IMR-90 (cell line): ENCODE results near the gene UBR1. TPM values are rescaled to one million over a fixed set of nuclear protein-coding genes. Genes with fewer than 3 reads are reported as not detected.

ENCODE experiments used
- ATAC-seq: fragments of 200-7000 bp; cut with Tn5 transposase; 2 replicates; pipeline ENCODE4 v1.9.1; 2020; ENCODE audit warnings: low read depth, mild to moderate bottlenecking, moderate library complexity
- BruUV-seq: library from RNA; stranded (reverse); fragments of 400-500 nt; replicated peaks from 2 replicates; lab custom pipeline; 2021; lab: Mats Ljungman, UMichigan
- CTCF ChIA-PET: fragments of 300-600 bp; formaldehyde crosslinking; extraction: SDS; loops from one replicate; lab custom pipeline; 2021; ENCODE audit warnings: antibody characterized with exemption; lab: Yijun Ruan, JAX
- POLR2A ChIA-PET: fragments of 300-600 bp; sonication (Branson Sonifier 250); formaldehyde crosslinking; loops from one replicate; lab custom pipeline; 2022; ENCODE audit warnings: antibody characterized with exemption; ENCODE audit not compliant: unreplicated experiment; lab: Charles Lee
- DNase-seq: peaks from one replicate; pipeline ENCODE4 v3.0.0; 2013
- H2AFZ ChIP-seq: replicated peaks from 2 replicates; pipeline ENCODE3; 2013; ENCODE audit warnings: low read length, mild to moderate bottlenecking; ENCODE audit not compliant: poor library complexity
- H2AK5ac ChIP-seq: 2 replicates; pipeline ENCODE4 v1.6.1; 2013; ENCODE audit warnings: low read depth, low read length, inconsistent platforms
- H2AK9ac ChIP-seq: replicated peaks from 2 replicates; pipeline ENCODE3; 2013; ENCODE audit warnings: mild to moderate bottlenecking, low read depth, low read length, moderate library complexity; ENCODE audit not compliant: poor library complexity
- H2BK120ac ChIP-seq: 2 replicates; pipeline ENCODE4 v1.6.1; 2013; ENCODE audit warnings: low read depth, low read length, inconsistent platforms
- H2BK15ac ChIP-seq: 3 replicates; pipeline ENCODE4 v1.6.1; 2013; ENCODE audit warnings: low read depth, low read length, inconsistent platforms
- H2BK20ac ChIP-seq: 2 replicates; pipeline ENCODE4 v1.6.1; 2013; ENCODE audit warnings: low read depth, mild to moderate bottlenecking, inconsistent platforms, low read length, moderate library complexity
- H2BK5ac ChIP-seq: 2 replicates; pipeline ENCODE4 v1.6.1; 2013; ENCODE audit warnings: mild to moderate bottlenecking, low read depth, low read length, inconsistent platforms; ENCODE audit not compliant: poor library complexity, severe bottlenecking
- H3K14ac ChIP-seq: replicated peaks from 2 replicates; pipeline ENCODE4 v1.6.1; 2013; ENCODE audit warnings: low read depth, low read length, inconsistent platforms
- H3K18ac ChIP-seq: 2 replicates; pipeline ENCODE4 v1.6.1; 2013; ENCODE audit warnings: low read depth, low read length, control low read depth
- H3K23ac ChIP-seq: 2 replicates; pipeline ENCODE4 v1.6.1; 2013; ENCODE audit warnings: low read depth, low read length, inconsistent platforms
- H3K27ac ChIP-seq: 2 replicates; pipeline ENCODE4 v1.5.1; 2013; ENCODE audit warnings: mild to moderate bottlenecking, control low read depth, low read length; ENCODE audit not compliant: insufficient read depth
- H3K27me3 ChIP-seq: 2 replicates; pipeline ENCODE4 v1.6.1; 2013; ENCODE audit warnings: low read length; ENCODE audit not compliant: control insufficient read depth, insufficient read depth
- H3K36me3 ChIP-seq: 2 replicates; pipeline ENCODE4 v1.6.1; 2013; ENCODE audit warnings: low read length, mixed read lengths; ENCODE audit not compliant: control insufficient read depth, insufficient read depth
- H3K4ac ChIP-seq: 2 replicates; pipeline ENCODE4 v1.6.1; 2013; ENCODE audit warnings: low read depth, low read length, inconsistent platforms
- H3K4me1 ChIP-seq: 2 replicates; pipeline ENCODE4 v1.6.1; 2013; ENCODE audit warnings: low read length, mixed read lengths; ENCODE audit not compliant: control insufficient read depth, insufficient read depth
- H3K4me2 ChIP-seq: 2 replicates; pipeline ENCODE4 v1.6.1; 2013; ENCODE audit warnings: low read depth, mild to moderate bottlenecking, control low read depth, low read length, moderate library complexity
- H3K4me3 ChIP-seq: 2 replicates; pipeline ENCODE4 v1.5.1; 2013; ENCODE audit warnings: low read depth, mild to moderate bottlenecking, control low read depth, low read length, moderate library complexity; ENCODE audit not compliant: insufficient read depth
- H3K56ac ChIP-seq: 2 replicates; pipeline ENCODE4 v1.6.1; 2013; ENCODE audit warnings: low read length, inconsistent platforms; ENCODE audit not compliant: insufficient read depth; ENCODE audit errors: extremely low read depth
- H3K79me1 ChIP-seq, 2 experiments: 2 replicates each; pipeline ENCODE4 v1.6.1; 2013; ENCODE audit warnings: low read length in 2 of 2, inconsistent platforms in 1 of 2, low read depth in 1 of 2
- H3K9ac ChIP-seq: 2 replicates; pipeline ENCODE4 v1.6.1; 2013; ENCODE audit warnings: low read depth, low read length, control low read depth
- H3K9me1 ChIP-seq: 2 replicates; pipeline ENCODE4 v1.6.1; 2013; ENCODE audit warnings: low read length, inconsistent platforms; ENCODE audit not compliant: insufficient read depth
- H3K9me3 ChIP-seq: 2 replicates; pipeline ENCODE4 v1.6.1; 2013; ENCODE audit warnings: low read length; ENCODE audit not compliant: control insufficient read depth, insufficient read depth
- H4K20me1 ChIP-seq: 2 replicates; pipeline ENCODE4 v1.6.1; 2013; ENCODE audit warnings: low read length, inconsistent platforms; ENCODE audit not compliant: insufficient read depth
- H4K5ac ChIP-seq: 2 replicates; pipeline ENCODE4 v1.6.1; 2013; ENCODE audit warnings: mild to moderate bottlenecking, low read depth, low read length, control low read depth
- H4K8ac ChIP-seq, 2 experiments: 2 replicates each; pipeline ENCODE4 v1.6.1; 2013; ENCODE audit warnings: low read depth in 2 of 2, low read length in 2 of 2, control low read depth in 1 of 2, inconsistent platforms in 1 of 2
- H4K91ac ChIP-seq: 2 replicates; pipeline ENCODE4 v1.6.1; 2013; ENCODE audit warnings: low read depth, low read length, inconsistent platforms; ENCODE audit not compliant: insufficient read depth
- CEBPB ChIP-seq: IDR thresholded peaks from 2 replicates; pipeline ENCODE4 v1.6.1; 2012; ENCODE audit warnings: low read depth, low read length, improper control_type of control experiment
- FOS ChIP-seq: fragments of 150-350 bp; IDR thresholded peaks from 2 replicates; pipeline ENCODE4 v1.6.1; 2016; ENCODE audit warnings: low read depth, low read length
- MAFK ChIP-seq: IDR thresholded peaks from 2 replicates; pipeline ENCODE4 v1.6.1; 2012; ENCODE audit warnings: low read depth, low read length, improper control_type of control experiment
- MAZ ChIP-seq: IDR thresholded peaks from 2 replicates; pipeline ENCODE4 v1.6.1; 2012; ENCODE audit warnings: low read depth, mild to moderate bottlenecking, low read length, improper control_type of control experiment, moderate library complexity, borderline replicate concordance
- MXI1 ChIP-seq: IDR thresholded peaks from 2 replicates; pipeline ENCODE4 v1.6.1; 2012; ENCODE audit warnings: low read depth, mild to moderate bottlenecking, low read length, moderate library complexity, borderline replicate concordance
- NFE2L2 ChIP-seq: fragments of 150-350 bp; IDR thresholded peaks from 2 replicates; pipeline ENCODE4 v1.6.1; 2016; ENCODE audit warnings: low read depth, mild to moderate bottlenecking, low read length
- POLR2A ChIP-seq: IDR thresholded peaks from 2 replicates; pipeline ENCODE4 v1.6.1; 2012; ENCODE audit warnings: mild to moderate bottlenecking, low read depth, low read length
- RAD21 ChIP-seq: IDR thresholded peaks from 2 replicates; pipeline ENCODE4 v1.6.1; 2012; ENCODE audit warnings: low read length, improper control_type of control experiment
- RFX5 ChIP-seq: IDR thresholded peaks from 2 replicates; pipeline ENCODE4 v1.8.0; 2012; ENCODE audit warnings: low read depth, mild to moderate bottlenecking, low read length, moderate library complexity
- SMC3 ChIP-seq: fragments of 150-350 bp; IDR thresholded peaks from 2 replicates; pipeline ENCODE4 v1.6.1; 2016; ENCODE audit warnings: low read depth, mild to moderate bottlenecking, antibody characterized with exemption, low read length, moderate library complexity
- WGBS, 2 experiments: methylation state at CpG; one replicate each; pipeline versions ENCODE4 v1.1.5 to v1.1.7; 2013; ENCODE audit warnings: missing lambda C conversion rate in 2 of 2; ENCODE audit not compliant: insufficient read length in 1 of 2; ENCODE audit errors: extremely low coverage in 2 of 2; 5-methylcytosine and 5-hydroxymethylcytosine counted together
- dilution Hi-C: fragments of 300-500 bp; cut with HindIII; formaldehyde crosslinking; loops from one replicate; pipeline ENCODE4 v1.14.3; 2018; ENCODE audit warnings: low sequenced_read_pairs; ENCODE audit not compliant: unreplicated experiment
- in situ Hi-C: fragments of 300-500 bp; cut with MboI; formaldehyde crosslinking; loops from 3 replicates; pipeline ENCODE4 v1.14.3; 2019; ENCODE audit warnings: low sequenced_read_pairs, inconsistent platforms, mixed read lengths
- intact Hi-C: fragments of 100-400 bp; cut with micrococcal nuclease; formaldehyde crosslinking; loops from 2 replicates; pipeline ENCODE4 v1.10.0; 2022
- polyA plus RNA-seq, 3 experiments: library from polyadenylated mRNA; depleted of rRNA; stranded (reverse); fragments of >200 nt; gene quantifications; 2 replicates each; pipeline ENCODE4 v1.2.3, GENCODE V29; 2012; ENCODE audit warnings: low replicate concordance in 1 of 3
- total RNA-seq: library from RNA; depleted of rRNA; stranded (reverse); fragments of >200 nt; gene quantifications from 2 replicates; pipeline ENCODE4 v1.2.3, GENCODE V29; 2012
- TF ChIP-seq, protein P1 (sequence below): fragments of 150-350 bp; IDR thresholded peaks from 2 replicates; pipeline ENCODE4 v1.6.1; 2016; ENCODE audit warnings: low read depth, mild to moderate bottlenecking, low read length, moderate library complexity, borderline replicate concordance

Gene UBR1
- total and polyA plus RNA-seq, 2 of the 4 experiments (the other 2 are of a cell fraction): 6.5 to 30.1 TPM

DNA sequence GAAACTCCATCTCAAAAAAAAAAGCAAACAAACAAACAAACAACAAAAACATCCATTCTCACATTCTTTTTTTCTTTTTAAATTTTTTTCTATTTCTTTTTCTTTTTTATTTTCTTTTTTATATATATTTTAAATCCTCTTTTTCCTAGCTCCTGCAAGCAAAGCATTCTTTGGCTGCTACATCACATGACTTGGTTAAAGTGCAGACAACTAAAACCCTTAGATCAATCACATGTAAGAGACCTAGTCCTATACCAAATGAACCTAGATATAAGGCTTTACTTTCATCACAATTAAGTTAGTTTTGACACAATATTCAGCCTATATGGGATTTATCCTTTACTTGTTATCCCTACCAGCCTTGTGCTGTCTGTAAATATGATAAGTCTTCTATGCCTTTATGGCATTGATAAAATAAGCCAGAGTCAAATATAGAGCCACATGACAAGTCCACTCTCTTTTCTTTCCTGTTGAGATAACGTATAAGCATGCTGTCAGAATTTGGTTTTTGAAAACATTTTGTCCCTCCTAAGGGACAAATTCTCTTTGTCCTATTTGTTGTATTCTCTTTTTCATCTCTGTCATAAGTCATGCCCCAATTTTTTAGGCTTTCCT is 11.3 kb downstream of the UBR1 start:
- no peak overlapping the region for H3K4ac ChIP-seq
- peaks cover 4% of the 10 kb centered on the region for H3K36me3 ChIP-seq
- in situ Hi-C loops (no loop called here), dilution Hi-C loops (no loop called here), intact Hi-C loops (loop anchor here (10.0 kb wide), 1 partner anchor 90 kb away; the partner anchor contains the start of gene CCNDBP1)
- H2AK5ac ChIP-seq: no peak overlapping the region
- H3K18ac ChIP-seq: no peak overlapping the region
- H2BK15ac ChIP-seq: no peak overlapping the region
- TF ChIP-seq MAFK: no peak
- no peak for TF ChIP-seq SMC3
- TF ChIP-seq FOS: no peak
- TF ChIP-seq CEBPB: no peak
- TF ChIP-seq MAZ: no peak
- no peak for TF ChIP-seq RAD21
- no peak for TF ChIP-seq POLR2A
- no peak for TF ChIP-seq MXI1
- TF ChIP-seq, protein P1, sequence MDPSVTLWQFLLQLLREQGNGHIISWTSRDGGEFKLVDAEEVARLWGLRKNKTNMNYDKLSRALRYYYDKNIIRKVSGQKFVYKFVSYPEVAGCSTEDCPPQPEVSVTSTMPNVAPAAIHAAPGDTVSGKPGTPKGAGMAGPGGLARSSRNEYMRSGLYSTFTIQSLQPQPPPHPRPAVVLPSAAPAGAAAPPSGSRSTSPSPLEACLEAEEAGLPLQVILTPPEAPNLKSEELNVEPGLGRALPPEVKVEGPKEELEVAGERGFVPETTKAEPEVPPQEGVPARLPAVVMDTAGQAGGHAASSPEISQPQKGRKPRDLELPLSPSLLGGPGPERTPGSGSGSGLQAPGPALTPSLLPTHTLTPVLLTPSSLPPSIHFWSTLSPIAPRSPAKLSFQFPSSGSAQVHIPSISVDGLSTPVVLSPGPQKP: no peak
- no peak for TF ChIP-seq RFX5
- TF ChIP-seq NFE2L2: no peak
- no peaks in the 10 kb centered on the region for H3K9me3 ChIP-seq
- H2BK20ac ChIP-seq: no peak overlapping the region
- CTCF ChIA-PET: no interaction called here
- ATAC-seq (no peak), DNase-seq (no peak)
- no peak overlapping the region for H3K4me2 ChIP-seq
- BruUV-seq: no TSS peak
- no peak overlapping the region for H2BK120ac ChIP-seq
- H3K79me1 ChIP-seq: peaks cover 9 to 61% of the 10 kb centered on the region in 2 experiments; a peak in 3 of 4 replicates
- H2BK5ac ChIP-seq: no peak overlapping the region
- no peak overlapping the region for H3K4me3 ChIP-seq
- WGBS, 2 experiments: no CpG with 5 or more reads among the region's 1 CpG
- no peak overlapping the region for H2AFZ ChIP-seq
- peaks cover 12% of the 10 kb centered on the region for H3K4me1 ChIP-seq
- H4K20me1 ChIP-seq: peaks cover 28% of the 10 kb centered on the region
- POLR2A ChIA-PET: no interaction called here
- no peak overlapping the region for H2AK9ac ChIP-seq
- H3K27ac ChIP-seq: no peak overlapping the region
- no peak overlapping the region for H3K9ac ChIP-seq
- no peaks in the 10 kb centered on the region for H3K27me3 ChIP-seq
- H3K56ac ChIP-seq: no peak overlapping the region
- H4K5ac ChIP-seq: no peak overlapping the region
- no peak overlapping the region for H4K91ac ChIP-seq
- peaks cover 13% of the 10 kb centered on the region; the same call in 1 of the 2 replicates for H3K9me1 ChIP-seq
- H3K23ac ChIP-seq: no peak overlapping the region
- no peak overlapping the region for H4K8ac ChIP-seq
- H3K14ac ChIP-seq: no peak overlapping the region
